Measurements from ENCODE around the gene DBNL. TPM values are rescaled to one million over a fixed set of nuclear protein-coding genes. Genes with fewer than 3 reads are reported as not detected.

DBNL gene
- total and polyA plus RNA-seq, 2 of the 13 experiments (the other 11 are each of a cell fraction or from before 2014, with no cell fraction given) = 20.8 to 35.1 TPM

DNA sequence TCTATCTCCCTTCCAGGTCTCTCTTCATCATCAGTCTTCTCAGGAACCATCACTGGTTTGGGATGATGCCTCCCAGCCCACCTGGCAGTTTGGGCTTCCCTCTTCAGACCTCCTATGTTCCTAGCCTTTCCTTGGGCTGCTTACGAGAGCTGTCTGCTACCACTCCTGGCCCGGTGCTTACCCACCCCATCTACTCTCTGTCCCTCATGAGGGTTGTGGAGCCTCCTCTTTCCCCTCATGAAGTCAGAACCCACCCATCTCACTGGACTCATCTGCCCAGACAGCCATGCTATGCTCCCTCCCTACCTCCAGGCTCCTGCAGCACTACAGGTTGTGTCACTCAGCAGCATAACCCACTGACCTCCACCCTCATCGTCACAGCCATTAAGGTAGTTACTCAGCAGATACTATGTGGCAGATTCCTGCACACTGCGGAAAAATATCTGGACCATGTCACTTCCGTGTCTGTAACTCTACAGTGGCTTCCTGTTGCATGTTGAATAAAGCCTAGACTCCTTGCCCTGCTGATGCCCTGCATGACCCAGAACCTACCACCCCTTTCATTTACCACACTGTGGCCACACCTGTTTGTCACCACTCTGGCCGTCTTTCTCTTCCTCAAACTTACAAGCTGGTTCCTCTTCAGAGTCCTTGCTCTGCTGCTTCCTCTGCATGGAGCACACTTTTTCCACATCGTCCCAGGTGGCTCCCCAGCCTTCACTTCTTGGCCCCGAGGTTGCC, 2.0 kb downstream of the DBNL start (continued):
- no peak for TF ChIP-seq ZNF605 (CRISPR knock-in tag; IDR thresholded peaks at IDR 0.05)
- TF ChIP-seq ZNF766 (CRISPR knock-in tag; IDR thresholded peaks at IDR 0.05; ENCODE audit: borderline replicate concordance) = no peak
- TF ChIP-seq, protein P1, sequence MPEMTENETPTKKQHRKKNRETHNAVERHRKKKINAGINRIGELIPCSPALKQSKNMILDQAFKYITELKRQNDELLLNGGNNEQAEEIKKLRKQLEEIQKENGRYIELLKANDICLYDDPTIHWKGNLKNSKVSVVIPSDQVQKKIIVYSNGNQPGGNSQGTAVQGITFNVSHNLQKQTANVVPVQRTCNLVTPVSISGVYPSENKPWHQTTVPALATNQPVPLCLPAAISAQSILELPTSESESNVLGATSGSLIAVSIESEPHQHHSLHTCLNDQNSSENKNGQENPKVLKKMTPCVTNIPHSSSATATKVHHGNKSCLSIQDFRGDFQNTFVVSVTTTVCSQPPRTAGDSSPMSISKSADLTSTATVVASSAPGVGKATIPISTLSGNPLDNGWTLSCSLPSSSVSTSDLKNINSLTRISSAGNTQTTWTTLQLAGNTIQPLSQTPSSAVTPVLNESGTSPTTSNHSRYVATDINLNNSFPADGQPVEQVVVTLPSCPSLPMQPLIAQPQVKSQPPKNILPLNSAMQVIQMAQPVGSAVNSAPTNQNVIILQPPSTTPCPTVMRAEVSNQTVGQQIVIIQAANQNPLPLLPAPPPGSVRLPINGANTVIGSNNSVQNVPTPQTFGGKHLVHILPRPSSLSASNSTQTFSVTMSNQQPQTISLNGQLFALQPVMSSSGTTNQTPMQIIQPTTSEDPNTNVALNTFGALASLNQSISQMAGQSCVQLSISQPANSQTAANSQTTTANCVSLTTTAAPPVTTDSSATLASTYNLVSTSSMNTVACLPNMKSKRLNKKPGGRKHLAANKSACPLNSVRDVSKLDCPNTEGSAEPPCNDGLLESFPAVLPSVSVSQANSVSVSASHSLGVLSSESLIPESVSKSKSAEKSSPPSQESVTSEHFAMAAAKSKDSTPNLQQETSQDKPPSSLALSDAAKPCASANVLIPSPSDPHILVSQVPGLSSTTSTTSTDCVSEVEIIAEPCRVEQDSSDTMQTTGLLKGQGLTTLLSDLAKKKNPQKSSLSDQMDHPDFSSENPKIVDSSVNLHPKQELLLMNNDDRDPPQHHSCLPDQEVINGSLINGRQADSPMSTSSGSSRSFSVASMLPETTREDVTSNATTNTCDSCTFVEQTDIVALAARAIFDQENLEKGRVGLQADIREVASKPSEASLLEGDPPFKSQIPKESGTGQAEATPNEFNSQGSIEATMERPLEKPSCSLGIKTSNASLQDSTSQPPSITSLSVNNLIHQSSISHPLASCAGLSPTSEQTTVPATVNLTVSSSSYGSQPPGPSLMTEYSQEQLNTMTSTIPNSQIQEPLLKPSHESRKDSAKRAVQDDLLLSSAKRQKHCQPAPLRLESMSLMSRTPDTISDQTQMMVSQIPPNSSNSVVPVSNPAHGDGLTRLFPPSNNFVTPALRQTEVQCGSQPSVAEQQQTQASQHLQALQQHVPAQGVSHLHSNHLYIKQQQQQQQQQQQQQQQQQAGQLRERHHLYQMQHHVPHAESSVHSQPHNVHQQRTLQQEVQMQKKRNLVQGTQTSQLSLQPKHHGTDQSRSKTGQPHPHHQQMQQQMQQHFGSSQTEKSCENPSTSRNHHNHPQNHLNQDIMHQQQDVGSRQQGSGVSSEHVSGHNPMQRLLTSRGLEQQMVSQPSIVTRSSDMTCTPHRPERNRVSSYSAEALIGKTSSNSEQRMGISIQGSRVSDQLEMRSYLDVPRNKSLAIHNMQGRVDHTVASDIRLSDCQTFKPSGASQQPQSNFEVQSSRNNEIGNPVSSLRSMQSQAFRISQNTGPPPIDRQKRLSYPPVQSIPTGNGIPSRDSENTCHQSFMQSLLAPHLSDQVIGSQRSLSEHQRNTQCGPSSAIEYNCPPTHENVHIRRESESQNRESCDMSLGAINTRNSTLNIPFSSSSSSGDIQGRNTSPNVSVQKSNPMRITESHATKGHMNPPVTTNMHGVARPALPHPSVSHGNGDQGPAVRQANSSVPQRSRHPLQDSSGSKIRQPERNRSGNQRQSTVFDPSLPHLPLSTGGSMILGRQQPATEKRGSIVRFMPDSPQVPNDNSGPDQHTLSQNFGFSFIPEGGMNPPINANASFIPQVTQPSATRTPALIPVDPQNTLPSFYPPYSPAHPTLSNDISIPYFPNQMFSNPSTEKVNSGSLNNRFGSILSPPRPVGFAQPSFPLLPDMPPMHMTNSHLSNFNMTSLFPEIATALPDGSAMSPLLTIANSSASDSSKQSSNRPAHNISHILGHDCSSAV (CRISPR knock-in tag; IDR thresholded peaks at IDR 0.05; ENCODE audit: borderline replicate concordance) = no peak
